NCI-H524 treated with DMSO at 0.1 percent for 48 hours (cell line): Measurements from ENCODE around the gene RBFOX1.
"Not testable (repeated sequence)": the region's sequence is repeated elsewhere in the genome, so short reads cannot be mapped to it uniquely, and the experiment has no call there.

Source experiments
- DNase-seq: peaks from one replicate; lab custom pipeline; 2025; lab: John Stamatoyannopoulos, UW

Gene RBFOX1

GRCh38 chr16:7482032-7482431 lies 149.4 kb downstream of the RBFOX1 start:
- no peak for DNase-seq

GRCh38 chr16:7482596-7483290 lies 150.1 kb downstream of the RBFOX1 start:
- no peak for DNase-seq

- DNase-seq, result no peak
Measured at GRCh38 chr16:7487574-7488323, 155.1 kb downstream of the RBFOX1 start.

- DNase-seq, result no peak
Measured at GRCh38 chr16:7492122-7492521, 159.5 kb downstream of the RBFOX1 start.

DNA sequence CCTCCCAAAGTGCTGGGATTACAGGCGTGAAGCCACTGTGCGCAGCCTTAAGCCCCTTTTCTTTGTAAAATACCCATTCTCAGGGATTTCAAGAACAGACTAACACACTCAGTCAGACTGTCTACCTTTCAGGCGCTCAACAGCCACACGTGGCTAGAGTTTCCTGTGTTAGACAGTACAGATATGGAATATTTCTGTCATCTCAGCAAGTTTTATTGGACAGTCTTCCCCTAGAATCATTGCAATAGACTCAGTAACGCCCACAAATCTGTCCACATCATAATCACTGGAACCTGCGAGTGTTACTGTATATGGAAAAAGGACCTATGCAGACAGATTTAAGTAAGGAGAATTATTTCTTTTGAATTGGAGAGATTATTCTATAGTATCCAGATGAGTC lies 160.5 kb downstream of the RBFOX1 start:
- DNase-seq, result no peak

- no peak for DNase-seq
Measured at GRCh38 chr16:7497691-7498090, 165.0 kb downstream of the RBFOX1 start.

GRCh38 chr16:7501868-7502267 lies 169.2 kb downstream of the RBFOX1 start:
- no peak for DNase-seq

GRCh38 chr16:7502591-7503157 lies 170.0 kb downstream of the RBFOX1 start:
- not testable (repeated sequence) for DNase-seq

- DNase-seq, result no peak
Measured at GRCh38 chr16:7503666-7504065, 171.0 kb downstream of the RBFOX1 start.

GRCh38 chr16:7504844-7505243 lies 172.2 kb downstream of the RBFOX1 start:
- no peak for DNase-seq

GRCh38 chr16:7505495-7505894 lies 172.8 kb downstream of the RBFOX1 start:
- DNase-seq, result no peak

GRCh38 chr16:7506363-7506762 lies 173.7 kb downstream of the RBFOX1 start:
- no peak for DNase-seq

DNA sequence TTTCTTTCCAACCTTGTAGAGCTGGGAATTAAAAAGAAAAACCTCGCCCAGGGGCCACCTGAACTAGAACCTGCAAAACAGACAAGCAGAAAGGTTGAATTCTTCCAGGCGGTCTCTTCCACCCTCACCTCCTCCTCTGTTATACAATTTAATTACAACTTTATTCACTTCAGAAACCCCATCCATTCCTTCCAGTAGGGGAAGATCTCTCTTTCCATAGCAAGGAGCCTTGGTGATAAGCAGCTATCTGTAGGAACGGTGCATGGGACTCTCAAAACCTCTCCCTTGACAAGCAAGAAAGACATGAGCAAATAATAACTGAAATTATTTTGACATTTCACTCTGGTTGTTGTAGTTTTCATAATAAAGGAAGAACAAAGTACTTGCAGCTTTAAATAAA lies 176.0 kb downstream of the RBFOX1 start:
- DNase-seq, result no peak

GRCh38 chr16:7509963-7510601 lies 177.4 kb downstream of the RBFOX1 start:
- no peak for DNase-seq

DNA sequence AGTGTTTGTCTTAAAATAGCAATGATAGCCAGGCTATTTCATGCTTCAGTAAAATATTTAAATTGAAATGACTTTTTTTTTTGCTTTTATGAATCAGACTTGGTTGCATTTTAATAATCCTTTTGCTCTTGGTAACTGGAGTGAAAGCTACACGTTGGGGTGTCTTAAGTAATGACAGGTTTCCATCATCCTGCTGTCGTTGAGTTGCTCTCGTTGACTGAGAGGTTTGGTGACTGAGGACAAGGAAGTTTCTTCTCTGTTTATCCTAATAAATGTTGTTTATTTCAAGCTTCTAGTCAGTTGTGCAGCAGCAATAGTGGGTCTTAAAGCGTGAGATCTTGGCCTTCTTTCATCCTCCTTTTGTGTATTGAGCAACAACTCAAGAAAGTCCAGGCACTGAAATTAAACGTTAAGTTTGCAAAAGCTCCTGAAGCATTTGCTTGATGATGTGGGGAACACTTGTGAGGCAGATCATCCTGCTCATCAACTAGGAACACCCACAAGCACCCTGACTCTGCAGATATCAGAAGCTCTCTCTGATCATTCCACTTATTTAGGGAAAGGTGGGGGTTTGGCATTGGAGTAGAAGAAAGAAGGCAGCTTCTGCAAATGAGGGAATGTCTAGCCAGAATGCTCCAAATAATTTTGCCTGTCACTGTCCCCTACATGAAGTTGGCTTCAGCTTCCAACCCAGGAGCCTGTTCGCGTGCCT lies 179.1 kb downstream of the RBFOX1 start:
- no peak for DNase-seq

- no peak for DNase-seq
Measured at GRCh38 chr16:7512503-7512902, 179.9 kb downstream of the RBFOX1 start.

- DNase-seq, result no peak
Measured at GRCh38 chr16:7513429-7513828, 180.8 kb downstream of the RBFOX1 start.

DNA sequence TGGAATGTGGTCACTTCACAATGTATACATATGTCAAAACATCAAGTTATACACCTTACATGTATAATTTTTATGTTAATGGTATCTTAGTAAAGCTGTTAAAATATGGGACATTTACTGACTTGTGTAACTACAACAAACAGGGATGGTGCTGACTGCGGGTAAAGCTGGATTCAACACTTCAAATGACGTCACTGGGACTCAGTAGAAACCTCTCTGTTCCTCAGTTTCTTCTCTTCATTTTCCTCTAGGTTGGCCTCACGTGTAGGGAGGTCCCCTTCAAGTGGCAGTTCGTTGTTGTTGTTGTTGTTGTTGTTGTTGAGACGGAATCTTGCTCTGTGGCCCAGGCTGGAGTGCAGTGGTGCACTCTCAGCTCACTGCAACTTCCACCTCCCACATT lies 182.9 kb downstream of the RBFOX1 start:
- no peak for DNase-seq

GRCh38 chr16:7517496-7517895 lies 184.9 kb downstream of the RBFOX1 start:
- DNase-seq, result no peak

DNA sequence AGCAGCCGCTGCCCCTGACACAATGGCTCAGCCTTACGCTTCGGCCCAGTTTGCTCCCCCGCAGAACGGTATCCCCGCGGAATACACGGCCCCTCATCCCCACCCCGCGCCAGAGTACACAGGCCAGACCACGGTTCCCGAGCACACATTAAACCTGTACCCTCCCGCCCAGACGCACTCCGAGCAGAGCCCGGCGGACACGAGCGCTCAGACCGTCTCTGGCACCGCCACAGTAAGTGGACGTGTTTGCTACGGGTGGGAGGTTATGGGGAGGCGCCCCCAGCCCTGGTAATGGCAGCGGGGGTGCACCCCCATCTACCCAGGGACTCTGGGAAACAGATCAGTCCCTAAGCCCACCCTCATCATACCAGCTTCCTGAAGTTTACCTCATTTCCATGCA lies 185.5 kb downstream of the RBFOX1 start:
- DNase-seq, result no peak

- no peak for DNase-seq
Measured at GRCh38 chr16:7521834-7522233, 189.2 kb downstream of the RBFOX1 start.

DNA sequence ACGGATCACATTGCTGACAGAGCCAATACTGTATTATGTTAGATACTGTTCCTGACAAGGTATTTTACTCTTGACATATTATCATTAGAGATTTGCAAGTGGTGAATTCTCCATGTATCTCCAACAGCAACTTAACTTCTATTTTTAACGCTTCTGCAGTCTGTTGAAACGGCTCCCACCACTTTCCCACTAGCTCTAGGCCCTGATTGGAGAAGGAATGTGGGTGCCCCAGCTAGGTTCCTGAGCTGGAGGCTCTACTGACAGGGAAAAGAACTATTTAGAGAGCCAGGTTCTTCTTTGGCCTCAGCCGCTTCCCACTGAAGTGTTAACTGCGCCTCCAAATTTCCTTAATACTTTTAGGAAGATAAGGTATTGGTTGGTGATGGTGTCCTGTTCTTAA lies 191.8 kb downstream of the RBFOX1 start:
- DNase-seq, result no peak
